K562 (cell line): ENCODE data around the gene FTL. TPM values are rescaled to one million over a fixed set of nuclear protein-coding genes. Genes with fewer than 3 reads are reported as not detected.

ENCODE experiments used
- ARNT ChIP-seq, 2 experiments: fragments of 450-650 bp; IDR thresholded peaks; 2 replicates each; pipeline ENCODE4 v1.6.1; 2016; ENCODE audit warnings: mild to moderate bottlenecking in 1 of 2
- CAMTA2 ChIP-seq: fragments of 250-450 bp; sonication (Bioruptor Pico); conservative IDR thresholded peaks from 2 replicates; pipeline ENCODE4 v1.5.1; 2022
- FOXP1 ChIP-seq: sonication (generic); formaldehyde crosslinking; IDR thresholded peaks from 2 replicates; pipeline ENCODE4 v1.8.0; 2022; ENCODE audit warnings: mild to moderate bottlenecking, missing genetic modification reagents
- GTF2E2 ChIP-seq: fragments of 200-800 bp; sonication (Bioruptor generic); IDR thresholded peaks from 2 replicates; pipeline ENCODE4 v1.6.1; 2016; ENCODE audit warnings: missing genetic modification characterization, missing compliant biosample characterization
- HCFC1 ChIP-seq: IDR thresholded peaks from 2 replicates; pipeline ENCODE4 v1.6.1; 2012; ENCODE audit warnings: low read depth, low read length, improper control_type of control experiment
- HLTF ChIP-seq: fragments of 450-650 bp; IDR thresholded peaks from 2 replicates; pipeline ENCODE4 v1.6.1; 2016
- KAT8 ChIP-seq: fragments of 450-650 bp; IDR thresholded peaks from 2 replicates; pipeline ENCODE4 v1.6.1; 2016; ENCODE audit warnings: low read depth, mild to moderate bottlenecking
- KDM4B ChIP-seq, 2 experiments: fragments of 450-650 bp in 1 of 2; sonication (generic) in 1 of 2; IDR thresholded peaks; 2 replicates each; pipeline ENCODE4 v1.6.1; 2016 to 2017; ENCODE audit warnings: borderline replicate concordance in 2 of 2, antibody characterized with exemption in 1 of 2, low read depth in 1 of 2, mild to moderate bottlenecking in 1 of 2
- MAFG ChIP-seq: fragments of 450-650 bp; conservative IDR thresholded peaks from 2 replicates; pipeline ENCODE4 v1.6.1; 2016; ENCODE audit warnings: missing genetic modification characterization, missing compliant biosample characterization
- MBD2 ChIP-seq: sonication (generic); IDR thresholded peaks from 2 replicates; pipeline ENCODE4 v1.6.1; 2016; ENCODE audit warnings: low read depth, borderline replicate concordance
- MTF1 ChIP-seq: fragments of 250-450 bp; sonication (Bioruptor Pico); IDR thresholded peaks from 2 replicates; pipeline ENCODE4 v1.9.0; 2021; ENCODE audit warnings: moderate library complexity, mild to moderate bottlenecking, inconsistent platforms, borderline replicate concordance
- NONO ChIP-seq, 2 experiments: fragments of 200-400 bp in 1 of 2; fragments of 450-650 bp in 1 of 2; formaldehyde crosslinking in 1 of 2; IDR thresholded peaks; 2 replicates each; pipeline ENCODE4 v1.6.1; 2017; ENCODE audit warnings: low read depth in 2 of 2, mild to moderate bottlenecking in 2 of 2, moderate library complexity in 2 of 2, low read length in 1 of 2
- PTBP1 ChIP-seq: fragments of 200-400 bp; formaldehyde crosslinking; IDR thresholded peaks from 2 replicates; pipeline ENCODE4 v1.6.1; 2017; ENCODE audit warnings: low read depth, low read length
- RBM25 ChIP-seq: fragments of 200-400 bp; formaldehyde crosslinking; IDR thresholded peaks from 2 replicates; pipeline ENCODE4 v1.6.1; 2018; ENCODE audit warnings: low read length, low read depth, moderate library complexity; ENCODE audit not compliant: severe bottlenecking
- SNIP1 ChIP-seq: fragments of 450-650 bp; IDR thresholded peaks from 2 replicates; pipeline ENCODE4 v1.7.1; 2017; ENCODE audit warnings: low read depth, mild to moderate bottlenecking
- TAF15 ChIP-seq: fragments of 200-400 bp; formaldehyde crosslinking; IDR thresholded peaks from 2 replicates; pipeline ENCODE4 v1.6.1; 2017; ENCODE audit warnings: mild to moderate bottlenecking, low read depth, low read length, moderate library complexity
- TEAD4 ChIP-seq, 2 experiments: sonication (generic) in 1 of 2; formaldehyde crosslinking in 1 of 2; IDR thresholded peaks; 2 replicates each; pipeline versions ENCODE4 v1.6.1 to v1.8.0; 2012 to 2022; ENCODE audit warnings: borderline replicate concordance in 1 of 2, inconsistent platforms in 1 of 2, low read length in 1 of 2, mild to moderate bottlenecking in 1 of 2, missing genetic modification reagents in 1 of 2
- THRAP3 ChIP-seq: fragments of 450-650 bp; IDR thresholded peaks from 2 replicates; pipeline ENCODE4 v1.6.1; 2016; ENCODE audit warnings: mild to moderate bottlenecking, inconsistent platforms, borderline replicate concordance
- USF1 ChIP-seq: sonication (generic); formaldehyde crosslinking; IDR thresholded peaks from 2 replicates; pipeline ENCODE4 v1.9.0; 2022; ENCODE audit warnings: mild to moderate bottlenecking, missing genetic modification reagents
- ZC3H8 ChIP-seq: fragments of 450-650 bp; IDR thresholded peaks from 2 replicates; pipeline ENCODE4 v1.6.1; 2017
- ZNF143 ChIP-seq: sonication (generic); formaldehyde crosslinking; IDR thresholded peaks from 2 replicates; pipeline ENCODE4 v1.9.0; 2022; ENCODE audit warnings: mild to moderate bottlenecking, missing genetic modification reagents
- ZNF583 ChIP-seq: fragments of 250-450 bp; sonication (Bioruptor Pico); IDR thresholded peaks from 2 replicates; pipeline ENCODE4 v1.4.0; 2020
- ZNF695 ChIP-seq: fragments of 450-650 bp; formaldehyde crosslinking; IDR thresholded peaks from 2 replicates; pipeline ENCODE4 v1.4.0; 2020; ENCODE audit warnings: mild to moderate bottlenecking, moderate library complexity
- ZSCAN32 ChIP-seq: fragments of 450-650 bp; formaldehyde crosslinking; IDR thresholded peaks from 2 replicates; pipeline ENCODE4 v1.4.0; 2020; ENCODE audit warnings: mild to moderate bottlenecking, moderate library complexity
- polyA plus RNA-seq, 8 experiments: library from polyadenylated mRNA; depleted of rRNA in 4 of 8; stranded (reverse) in 5 of 8; unstranded in 3 of 8; fragments of >200 nt; fragmentation: Nextera tagmentation in 2 of 8; fragmentation: Illumina TruSeq in 1 of 8; extraction: Ambion mirVana in 2 of 8; extraction: Trizol in 1 of 8; gene quantifications; 2 replicates each; pipeline versions ENCODE4 v1.2.1 to v1.2.3, GENCODE V29; 2011 to 2014; ENCODE audit warnings: inconsistent platforms in 1 of 8, missing spikeins in 1 of 8
- total RNA-seq, 7 experiments: library from RNA; depleted of rRNA in 6 of 7; stranded (reverse); fragments of >200 nt in 6 of 7; fragmentation: Illumina TruSeq in 2 of 7; extraction: Trizol in 2 of 7; gene quantifications; 2 replicates each; pipeline versions ENCODE4 v1.2.1 to v1.2.3, GENCODE V29; 2011 to 2021; ENCODE audit warnings: low replicate concordance in 1 of 7
- TF ChIP-seq, protein P1 (sequence below): fragments of 450-650 bp; formaldehyde crosslinking; IDR thresholded peaks from 2 replicates; pipeline ENCODE4 v1.4.0; 2022; ENCODE audit warnings: missing genetic modification characterization
- TF ChIP-seq, protein P2 (sequence below): fragments of 450-650 bp; conservative IDR thresholded peaks from 2 replicates; pipeline ENCODE4 v1.6.1; 2016; ENCODE audit warnings: missing genetic modification characterization, low read depth, mild to moderate bottlenecking, control low read depth, missing compliant biosample characterization

FTL gene
- total and polyA plus RNA-seq, 9 of the 15 experiments (the other 6 are each of a cell fraction or from before 2014, with no cell fraction given), result 1,231 to 27,415 (median 3,965) TPM

- peak; percentile 99 for TF ChIP-seq THRAP3
- 0 out of 2 replicates have a peak, but pooled peaks have one; percentile 17 for TF ChIP-seq TAF15
- TF ChIP-seq CAMTA2 (CRISPR knock-in tag), result no peak
- peak in 1 of 2 experiments; percentile 88; a peak in 1 of 4 replicates for TF ChIP-seq ARNT (IDR thresholded peaks at IDR 0.05)
- peak; percentile 80 for TF ChIP-seq USF1 (CRISPR knock-in tag)
- no peak for TF ChIP-seq HLTF
- peak; percentile 70 for TF ChIP-seq TEAD4 (IDR thresholded peaks at IDR 0.05; ENCODE audit: low read length)
- TF ChIP-seq TEAD4 (CRISPR knock-in tag; IDR thresholded peaks at IDR 0.05; ENCODE audit: borderline replicate concordance), result no peak
- TF ChIP-seq MAFG, result no peak
- TF ChIP-seq ZNF695 (CRISPR knock-in tag), result no peak
- TF ChIP-seq, protein P1, sequence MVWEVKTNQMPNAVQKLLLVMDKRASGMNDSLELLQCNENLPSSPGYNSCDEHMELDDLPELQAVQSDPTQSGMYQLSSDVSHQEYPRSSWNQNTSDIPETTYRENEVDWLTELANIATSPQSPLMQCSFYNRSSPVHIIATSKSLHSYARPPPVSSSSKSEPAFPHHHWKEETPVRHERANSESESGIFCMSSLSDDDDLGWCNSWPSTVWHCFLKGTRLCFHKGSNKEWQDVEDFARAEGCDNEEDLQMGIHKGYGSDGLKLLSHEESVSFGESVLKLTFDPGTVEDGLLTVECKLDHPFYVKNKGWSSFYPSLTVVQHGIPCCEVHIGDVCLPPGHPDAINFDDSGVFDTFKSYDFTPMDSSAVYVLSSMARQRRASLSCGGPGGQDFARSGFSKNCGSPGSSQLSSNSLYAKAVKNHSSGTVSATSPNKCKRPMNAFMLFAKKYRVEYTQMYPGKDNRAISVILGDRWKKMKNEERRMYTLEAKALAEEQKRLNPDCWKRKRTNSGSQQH (CRISPR knock-in tag), result 0 out of 2 replicates have a peak, but pooled peaks have one; percentile 78
- TF ChIP-seq KAT8, result no peak
- TF ChIP-seq, protein P2, sequence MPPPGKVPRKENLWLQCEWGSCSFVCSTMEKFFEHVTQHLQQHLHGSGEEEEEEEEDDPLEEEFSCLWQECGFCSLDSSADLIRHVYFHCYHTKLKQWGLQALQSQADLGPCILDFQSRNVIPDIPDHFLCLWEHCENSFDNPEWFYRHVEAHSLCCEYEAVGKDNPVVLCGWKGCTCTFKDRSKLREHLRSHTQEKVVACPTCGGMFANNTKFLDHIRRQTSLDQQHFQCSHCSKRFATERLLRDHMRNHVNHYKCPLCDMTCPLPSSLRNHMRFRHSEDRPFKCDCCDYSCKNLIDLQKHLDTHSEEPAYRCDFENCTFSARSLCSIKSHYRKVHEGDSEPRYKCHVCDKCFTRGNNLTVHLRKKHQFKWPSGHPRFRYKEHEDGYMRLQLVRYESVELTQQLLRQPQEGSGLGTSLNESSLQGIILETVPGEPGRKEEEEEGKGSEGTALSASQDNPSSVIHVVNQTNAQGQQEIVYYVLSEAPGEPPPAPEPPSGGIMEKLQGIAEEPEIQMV (tag), result no peak
- TF ChIP-seq FOXP1, result peak; percentile 85
- no peak for TF ChIP-seq ZNF143 (CRISPR knock-in tag)
- 0 out of 2 replicates have a peak, but pooled peaks have one; percentile 10 for TF ChIP-seq ZC3H8
- TF ChIP-seq ZNF583 (CRISPR knock-in tag), result no peak
- peak; percentile 95 for TF ChIP-seq MBD2
- TF ChIP-seq NONO (IDR thresholded peaks at IDR 0.05; ENCODE audit: low read depth in 2 of 2, low read length in 1 of 2), result peak in 1 of 2 experiments; percentile 75; a peak in 3 of 4 replicates
- TF ChIP-seq MTF1 (CRISPR knock-in tag), result no peak
- peak; percentile 99 for TF ChIP-seq GTF2E2
- no peak for TF ChIP-seq KDM4B (IDR thresholded peaks at IDR 0.05; ENCODE audit: borderline replicate concordance in 2 of 2, low read depth in 1 of 2)
- TF ChIP-seq ZSCAN32 (CRISPR knock-in tag), result no peak
- peak; percentile 57; the same call in 1 of the 2 replicates for TF ChIP-seq PTBP1
- TF ChIP-seq HCFC1, result peak; percentile 56
- peak; percentile 87 for TF ChIP-seq RBM25
- no peak for TF ChIP-seq SNIP1
Measured at GRCh38 chr19:48965040-48965805, at the start of gene FTL (continued).
